Neural progenitor cell (in vitro differentiated cells): ENCODE data around the gene GIGYF2. TPM values are rescaled to one million over a fixed set of nuclear protein-coding genes. Genes with fewer than 3 reads are reported as not detected.

Experiments used
- DNase-seq: peaks from one replicate; pipeline ENCODE4 v3.0.0-alpha.2; 2016; ENCODE audit warnings: low spot score
- H2AFZ ChIP-seq: fragments of 200-600 bp; sonication (generic); replicated peaks from 2 replicates; pipeline ENCODE4 v1.6.1; 2016; ENCODE audit warnings: antibody characterized with exemption
- H3F3A ChIP-seq: fragments of 200-600 bp; sonication (generic); 2 replicates; pipeline ENCODE4 v1.6.1; 2016; ENCODE audit warnings: antibody characterized with exemption, low read depth
- H3K27ac ChIP-seq: fragments of 200-600 bp; sonication (generic); 2 replicates; pipeline ENCODE4 v1.5.1; 2016; ENCODE audit warnings: mild to moderate bottlenecking
- H3K27me3 ChIP-seq: fragments of 200-600 bp; sonication (generic); 2 replicates; pipeline ENCODE4 v1.6.1; 2016; ENCODE audit warnings: mild to moderate bottlenecking, moderate library complexity
- H3K36me3 ChIP-seq: fragments of 200-600 bp; sonication (generic); 2 replicates; pipeline ENCODE4 v1.5.1; 2016
- H3K4me1 ChIP-seq: fragments of 200-600 bp; sonication (generic); 2 replicates; pipeline ENCODE4 v1.6.1; 2016; ENCODE audit warnings: mixed run types
- H3K4me2 ChIP-seq: fragments of 200-600 bp; sonication (generic); 2 replicates; pipeline ENCODE4 v1.6.1; 2016
- H3K4me3 ChIP-seq: fragments of 200-600 bp; sonication (generic); 2 replicates; pipeline ENCODE4 v1.5.1; 2016
- H3K79me2 ChIP-seq: fragments of 200-600 bp; sonication (generic); 2 replicates; pipeline ENCODE4 v1.6.1; 2016; ENCODE audit warnings: low read depth
- H3K9ac ChIP-seq: fragments of 200-600 bp; sonication (generic); 2 replicates; pipeline ENCODE4 v1.6.1; 2016
- H3K9me3 ChIP-seq: fragments of 200-600 bp; sonication (generic); 2 replicates; pipeline ENCODE4 v1.5.1; 2016; ENCODE audit warnings: low read depth
- H4K20me1 ChIP-seq: fragments of 200-600 bp; sonication (generic); 2 replicates; pipeline ENCODE4 v1.6.1; 2016; ENCODE audit warnings: low read depth
- H3K27ac Mint-ChIP-seq: 3 replicates; pipeline ENCODE4 v1.8.0; 2021; ENCODE audit warnings: mixed read lengths
- H3K27me3 Mint-ChIP-seq: 2 replicates; pipeline ENCODE4 v1.8.0; 2022; ENCODE audit warnings: low read depth, mild to moderate bottlenecking, inconsistent platforms, moderate library complexity, mixed read lengths; ENCODE audit not compliant: insufficient read depth
- H3K36me3 Mint-ChIP-seq: 3 replicates; pipeline ENCODE4 v1.8.0; 2021; ENCODE audit warnings: mixed read lengths
- H3K4me1 Mint-ChIP-seq: 3 replicates; pipeline ENCODE4 v1.8.0; 2021; ENCODE audit warnings: mixed read lengths
- H3K4me3 Mint-ChIP-seq: 3 replicates; pipeline ENCODE4 v1.8.0; 2021; ENCODE audit warnings: mild to moderate bottlenecking, moderate library complexity, mixed read lengths
- H3K9me3 Mint-ChIP-seq: 3 replicates; pipeline ENCODE4 v1.8.0; 2020; ENCODE audit warnings: mixed read lengths
- CTCF ChIP-seq: fragments of 200-600 bp; sonication (generic); IDR thresholded peaks from 2 replicates; pipeline ENCODE4 v1.5.1; 2017; ENCODE audit warnings: antibody characterized with exemption, mild to moderate bottlenecking
- EZH2 ChIP-seq: fragments of 200-600 bp; sonication (generic); IDR thresholded peaks from 2 replicates; pipeline ENCODE4 v1.6.1; 2017; ENCODE audit warnings: antibody characterized with exemption, mild to moderate bottlenecking, moderate library complexity
- EZH2phosphoT487 ChIP-seq: fragments of 200-600 bp; sonication (generic); IDR thresholded peaks from 2 replicates; pipeline ENCODE4 v1.6.1; 2017; ENCODE audit warnings: antibody characterized with exemption
- total RNA-seq: library from RNA; depleted of rRNA; stranded (reverse); fragments of >200 nt; gene quantifications from 2 replicates; pipeline ENCODE4 v1.2.3, GENCODE V29; 2015; ENCODE audit warnings: low replicate concordance

The GIGYF2 gene
- total RNA-seq, 1 donor from 2014 or later: 76.3 TPM

DNA sequence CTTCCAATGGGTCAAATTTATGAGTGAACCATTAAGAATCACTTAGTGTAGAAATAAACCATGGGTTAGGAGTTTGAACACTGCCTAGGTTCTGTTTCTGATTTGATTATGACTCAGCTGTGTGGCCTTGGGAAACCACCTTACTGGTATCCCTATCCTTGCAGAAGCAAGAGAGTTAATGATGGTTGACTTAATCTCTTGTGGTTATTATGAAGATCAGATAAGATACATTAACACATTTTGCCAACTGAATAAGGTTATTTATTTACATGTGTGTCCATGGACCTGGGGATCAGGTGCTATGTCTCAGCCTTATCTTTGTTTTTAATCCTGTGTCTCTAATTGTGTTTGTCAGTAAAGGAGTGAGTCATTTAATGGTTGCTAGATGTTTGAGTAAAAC lies 84.6 kb downstream of the GIGYF2 start:
- no peak overlapping the region for H3K27ac ChIP-seq
- H3K27ac Mint-ChIP-seq: no peak overlapping the region
- DNase-seq: no peak
- peaks cover 18% of the 10 kb centered on the region for H3K4me1 ChIP-seq
- no peaks in the 10 kb centered on the region for H3K9me3 Mint-ChIP-seq
- H3K9ac ChIP-seq: no peak overlapping the region
- no peak for TF ChIP-seq CTCF
- no peak for TF ChIP-seq EZH2
- no peak for TF ChIP-seq EZH2phosphoT487
- no peaks in the 10 kb centered on the region for H3K27me3 ChIP-seq
- peaks cover 8% of the 10 kb centered on the region for H3K36me3 Mint-ChIP-seq
- H3K27me3 Mint-ChIP-seq: no peaks in the 10 kb centered on the region
- peaks cover 6% of the 10 kb centered on the region for H3K4me1 Mint-ChIP-seq
- H2AFZ ChIP-seq: no peak overlapping the region
- no peaks in the 10 kb centered on the region for H3K9me3 ChIP-seq
- peaks cover 6% of the 10 kb centered on the region for H3K79me2 ChIP-seq
- H3K4me3 ChIP-seq: no peak overlapping the region
- H3K4me3 Mint-ChIP-seq: no peak overlapping the region
- H3K4me2 ChIP-seq: no peak overlapping the region
- H3K36me3 ChIP-seq: no peaks in the 10 kb centered on the region
- H3F3A ChIP-seq: peaks cover 6% of the 10 kb centered on the region
- no peaks in the 10 kb centered on the region for H4K20me1 ChIP-seq

DNA sequence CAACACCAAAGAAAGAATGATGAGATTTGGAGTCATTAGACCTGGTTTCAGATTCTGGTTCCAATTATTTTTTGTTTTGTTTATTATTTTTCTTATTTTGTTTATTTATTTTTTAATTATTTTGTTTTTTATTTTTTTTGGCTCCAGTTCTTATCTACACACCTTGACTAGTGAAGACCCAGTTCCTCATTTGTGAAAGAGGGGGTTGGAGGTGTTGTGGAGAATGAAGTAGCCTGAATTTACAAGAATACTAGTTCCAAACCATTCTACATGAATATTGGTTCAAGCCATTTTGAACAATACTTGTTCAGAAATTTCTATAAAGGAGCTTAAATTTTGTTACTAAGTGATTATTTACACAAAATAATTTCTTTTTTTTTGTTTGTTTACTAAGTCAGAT lies 86.1 kb downstream of the GIGYF2 start:
- no peaks in the 10 kb centered on the region for H3K79me2 ChIP-seq
- no peak overlapping the region for H3K27ac ChIP-seq
- H3K9me3 ChIP-seq: no peaks in the 10 kb centered on the region
- H3K4me3 ChIP-seq: no peak overlapping the region
- H4K20me1 ChIP-seq: no peaks in the 10 kb centered on the region
- H3K4me2 ChIP-seq: no peak overlapping the region
- TF ChIP-seq EZH2: no peak
- peaks cover 8% of the 10 kb centered on the region for H3K36me3 ChIP-seq
- DNase-seq: no peak
- Mint-ChIP-seq H3K9me3 (no peaks in the 10 kb centered on the region), H3K36me3 (peaks cover 12% of the 10 kb centered on the region), H3K27me3 (no peaks in the 10 kb centered on the region), H3K4me3 (no peak overlapping the region), H3K27ac (no peak overlapping the region), H3K4me1 (no peaks in the 10 kb centered on the region)
- no peaks in the 10 kb centered on the region for H3K27me3 ChIP-seq
- H3F3A ChIP-seq: no peaks in the 10 kb centered on the region
- peaks cover 3% of the 10 kb centered on the region for H3K4me1 ChIP-seq
- no peak overlapping the region for H2AFZ ChIP-seq
- H3K9ac ChIP-seq: no peak overlapping the region

GRCh38 chr2:232787806-232788205 lies 90.7 kb downstream of the GIGYF2 start:
- peaks cover 24% of the 10 kb centered on the region for H3K36me3 Mint-ChIP-seq
- no peak for DNase-seq
- peaks cover 8% of the 10 kb centered on the region for H3K4me1 ChIP-seq
- H3K27me3 ChIP-seq: no peaks in the 10 kb centered on the region
- H4K20me1 ChIP-seq: peaks cover 3% of the 10 kb centered on the region
- no peak overlapping the region for H2AFZ ChIP-seq
- H3F3A ChIP-seq: peaks cover 4% of the 10 kb centered on the region
- no peaks in the 10 kb centered on the region for H3K9me3 ChIP-seq
- H3K27ac ChIP-seq: no peak overlapping the region
- H3K9me3 Mint-ChIP-seq: no peaks in the 10 kb centered on the region
- H3K4me3 ChIP-seq: no peak overlapping the region
- peaks cover 8% of the 10 kb centered on the region for H3K36me3 ChIP-seq
- H3K27me3 Mint-ChIP-seq: no peaks in the 10 kb centered on the region
- no peak overlapping the region for H3K9ac ChIP-seq
- TF ChIP-seq CTCF: no peak
- TF ChIP-seq EZH2phosphoT487: no peak
- TF ChIP-seq EZH2: no peak
- no peak overlapping the region for H3K27ac Mint-ChIP-seq
- no peak overlapping the region for H3K4me3 Mint-ChIP-seq
- H3K4me2 ChIP-seq: no peak overlapping the region
- no peaks in the 10 kb centered on the region for H3K79me2 ChIP-seq
- peaks cover 5% of the 10 kb centered on the region for H3K4me1 Mint-ChIP-seq

GRCh38 chr2:232789082-232789481 lies 92.0 kb downstream of the GIGYF2 start:
- H3K36me3 Mint-ChIP-seq: peaks cover 23% of the 10 kb centered on the region
- no peak overlapping the region for H3K4me2 ChIP-seq
- peaks cover 20% of the 10 kb centered on the region for H3K4me1 ChIP-seq
- no peak overlapping the region for H2AFZ ChIP-seq
- DNase-seq: no peak
- H3K27ac ChIP-seq: no peak overlapping the region
- TF ChIP-seq EZH2phosphoT487 (no peak), CTCF (no peak), EZH2 (no peak)
- H3K9ac ChIP-seq: no peak overlapping the region
- H3K27ac Mint-ChIP-seq: no peak overlapping the region
- no peak overlapping the region for H3K4me3 Mint-ChIP-seq
- no peak overlapping the region for H3K4me3 ChIP-seq
- H3K36me3 ChIP-seq: peaks cover 8% of the 10 kb centered on the region
- H3F3A ChIP-seq: peaks cover 17% of the 10 kb centered on the region
- peaks cover 5% of the 10 kb centered on the region for H3K4me1 Mint-ChIP-seq
- no peaks in the 10 kb centered on the region for H3K27me3 Mint-ChIP-seq
- no peaks in the 10 kb centered on the region for H3K27me3 ChIP-seq
- H3K9me3 Mint-ChIP-seq: no peaks in the 10 kb centered on the region
- no peaks in the 10 kb centered on the region for H3K9me3 ChIP-seq
- peaks cover 15% of the 10 kb centered on the region for H4K20me1 ChIP-seq
- H3K79me2 ChIP-seq: no peaks in the 10 kb centered on the region
